Duodenal mucosa (tissue), 2 donors: ENCODE data around the gene STX3.

Experiments
- H3K27ac ChIP-seq: one replicate; pipeline ENCODE4 v1.7.0; 2013; ENCODE audit warnings: low read depth, low read length
- H3K27me3 ChIP-seq, 2 donors: one replicate each; pipeline ENCODE4 v1.7.0; 2013; ENCODE audit warnings: low read length in 2 of 2, control low read depth in 1 of 2; ENCODE audit not compliant: insufficient read depth in 2 of 2, control insufficient read depth in 1 of 2
- H3K36me3 ChIP-seq, 2 donors: one replicate each; pipeline ENCODE4 v1.7.0; 2013; ENCODE audit warnings: low read length in 2 of 2, control low read depth in 1 of 2; ENCODE audit not compliant: insufficient read depth in 2 of 2, control insufficient read depth in 1 of 2
- H3K4me1 ChIP-seq, 2 donors: one replicate each; pipeline ENCODE4 v1.7.0; 2013; ENCODE audit warnings: low read length in 2 of 2, control low read depth in 1 of 2; ENCODE audit not compliant: insufficient read depth in 2 of 2, control insufficient read depth in 1 of 2
- H3K4me3 ChIP-seq, 2 donors: one replicate each; pipeline ENCODE4 v1.7.0; 2013; ENCODE audit warnings: low read length in 2 of 2, low read depth in 1 of 2
- H3K9ac ChIP-seq, 2 donors: one replicate each; pipeline ENCODE4 v1.7.0; 2013; ENCODE audit warnings: low read length in 2 of 2, low read depth in 1 of 2
- H3K9me3 ChIP-seq, 2 donors: one replicate each; pipeline ENCODE4 v1.7.0; 2013; ENCODE audit warnings: low read length in 2 of 2, control low read depth in 1 of 2; ENCODE audit not compliant: control insufficient read depth in 1 of 2

Gene STX3

GRCh38 chr11:59728154-59728553 lies 27.0 kb upstream of the STX3 start:
- Histone ChIP-seq H3K9ac (no peak overlapping the region), H3K27ac (no peak overlapping the region), H3K4me3 (no peak overlapping the region), H3K36me3 (no peaks in the 10 kb centered on the region), H3K4me1 (no peaks in the 10 kb centered on the region), H3K9me3 (no peaks in the 10 kb centered on the region), H3K27me3 (no peaks in the 10 kb centered on the region)

GRCh38 chr11:59728913-59729312 lies 26.3 kb upstream of the STX3 start:
- no peak overlapping the region for H3K4me3 ChIP-seq
- no peak overlapping the region for H3K27ac ChIP-seq
- H3K9ac ChIP-seq: no peak overlapping the region

GRCh38 chr11:59729834-59730233 lies 25.3 kb upstream of the STX3 start:
- H3K36me3 ChIP-seq: no peaks in the 10 kb centered on the region
- H3K4me1 ChIP-seq: no peaks in the 10 kb centered on the region
- no peak overlapping the region for H3K4me3 ChIP-seq
- H3K9ac ChIP-seq: no peak overlapping the region
- no peak overlapping the region for H3K27ac ChIP-seq
- no peaks in the 10 kb centered on the region for H3K27me3 ChIP-seq
- H3K9me3 ChIP-seq: no peaks in the 10 kb centered on the region

More at GRCh38 chr11:59728913-59729312, 26.3 kb upstream of the STX3 start:
- Histone ChIP-seq H3K36me3 (no peaks in the 10 kb centered on the region), H3K27me3 (no peaks in the 10 kb centered on the region), H3K9me3 (no peaks in the 10 kb centered on the region), H3K4me1 (no peaks in the 10 kb centered on the region)

GRCh38 chr11:59730896-59731565 lies 24.1 kb upstream of the STX3 start:
- no peaks in the 10 kb centered on the region for H3K9me3 ChIP-seq
- H3K27me3 ChIP-seq: no peaks in the 10 kb centered on the region
- H3K36me3 ChIP-seq: no peaks in the 10 kb centered on the region
- H3K9ac ChIP-seq: no peak overlapping the region
- H3K27ac ChIP-seq: no peak overlapping the region
- H3K4me3 ChIP-seq: no peak overlapping the region
- no peaks in the 10 kb centered on the region for H3K4me1 ChIP-seq

- H3K4me1 ChIP-seq: no peaks in the 10 kb centered on the region
- no peaks in the 10 kb centered on the region for H3K36me3 ChIP-seq
- no peak overlapping the region for H3K27ac ChIP-seq
- H3K27me3 ChIP-seq: no peaks in the 10 kb centered on the region
- H3K9ac ChIP-seq: no peak overlapping the region
- no peak overlapping the region for H3K4me3 ChIP-seq
- H3K9me3 ChIP-seq: no peaks in the 10 kb centered on the region
Observed at GRCh38 chr11:59746111-59746510, 9.1 kb upstream of the STX3 start.

- Histone ChIP-seq H3K9ac (peak overlapping the region; percentile 76 to 88), H3K36me3 (peaks cover 0 to 2% of the 10 kb centered on the region in 2 donors), H3K9me3 (no peaks in the 10 kb centered on the region), H3K4me3 (peak overlapping the region; percentile 85 to 87), H3K27me3 (no peaks in the 10 kb centered on the region), H3K27ac (no peak overlapping the region), H3K4me1 (peaks cover 26 to 29% of the 10 kb centered on the region in 2 donors)
Observed at GRCh38 chr11:59753650-59754493, 1.3 kb upstream of the STX3 start.

GRCh38 chr11:59754494-59754858 lies 700 bp upstream of the STX3 start:
- H3K4me1 ChIP-seq: peaks cover 26 to 32% of the 10 kb centered on the region in 2 donors
- peaks cover 0 to 2% of the 10 kb centered on the region in 2 donors for H3K36me3 ChIP-seq
- H3K9me3 ChIP-seq: no peaks in the 10 kb centered on the region
- H3K4me3 ChIP-seq: peak overlapping the region; percentile 85 to 87
- no peaks in the 10 kb centered on the region for H3K27me3 ChIP-seq
- peak overlapping the region; percentile 76 to 88 for H3K9ac ChIP-seq
- peak overlapping the region; percentile 88 for H3K27ac ChIP-seq

GRCh38 chr11:59755701-59756557 lies 753 bp downstream of the STX3 start:
- H3K27me3 ChIP-seq: no peaks in the 10 kb centered on the region

GRCh38 chr11:59756558-59756840 lies 1.3 kb downstream of the STX3 start:
- Histone ChIP-seq H3K27ac (peak overlapping the region; percentile 88), H3K27me3 (no peaks in the 10 kb centered on the region), H3K4me1 (peaks cover 26 to 43% of the 10 kb centered on the region in 2 donors), H3K4me3 (peak overlapping the region; percentile 85 to 87), H3K9me3 (no peaks in the 10 kb centered on the region), H3K36me3 (peaks cover 7 to 10% of the 10 kb centered on the region in 2 donors), H3K9ac (peak overlapping the region; percentile 76 to 88)

More at GRCh38 chr11:59755701-59756557, 753 bp downstream of the STX3 start:
- Histone ChIP-seq H3K9me3 (no peaks in the 10 kb centered on the region), H3K4me1 (peaks cover 26 to 38% of the 10 kb centered on the region in 2 donors), H3K27ac (peak overlapping the region; percentile 88), H3K4me3 (peak overlapping the region; percentile 85 to 87), H3K9ac (peak overlapping the region; percentile 76 to 88), H3K36me3 (peaks cover 6% of the 10 kb centered on the region in 2 donors)

GRCh38 chr11:59756845-59757244 lies 1.7 kb downstream of the STX3 start:
- no peaks in the 10 kb centered on the region for H3K9me3 ChIP-seq
- H3K9ac ChIP-seq: peak overlapping the region; percentile 76 to 88
- peaks cover 7 to 10% of the 10 kb centered on the region in 2 donors for H3K36me3 ChIP-seq
- peaks cover 26 to 46% of the 10 kb centered on the region in 2 donors for H3K4me1 ChIP-seq
- no peaks in the 10 kb centered on the region for H3K27me3 ChIP-seq
- peak overlapping the region; percentile 88 for H3K27ac ChIP-seq
- peak overlapping the region; percentile 85 to 87 for H3K4me3 ChIP-seq
